ENCODE results near the gene FAP.

GRCh38 chr2:162210385-162210784, 32.9 kb downstream of the FAP start:
- TF ChIP-seq CTCF (conservative IDR thresholded peaks at IDR 0.05; ENCODE audit: low read depth, low read length) (no peak), EZH2phosphoT487 (IDR thresholded peaks at IDR 0.05; ENCODE audit: borderline replicate concordance, low read length) (no peak)
